Measurements from ENCODE around the gene TSSC4. TPM values are rescaled to one million over a fixed set of nuclear protein-coding genes. Genes with fewer than 3 reads are reported as not detected.
"Not testable (repeated sequence)": the region's sequence is repeated elsewhere in the genome, so short reads cannot be mapped to it uniquely, and the experiment has no call there.

The TSSC4 gene
- total RNA-seq, 1 donor from 2014 or later: 52.2 TPM

GRCh38 chr11:2363130-2363529 lies 37.4 kb upstream of the TSSC4 start:
- H3K4me1 Mint-ChIP-seq (ENCODE audit: low read depth): no peaks in the 10 kb centered on the region
- no peaks in the 10 kb centered on the region for H3K27me3 Mint-ChIP-seq (ENCODE audit: low read depth)
- TF ChIP-seq CTCF (IDR thresholded peaks at IDR 0.05): no peak

GRCh38 chr11:2363577-2364370 lies 36.8 kb upstream of the TSSC4 start:
- no peak for DNase-seq (ENCODE audit: low spot score)
- Mint-ChIP-seq H3K9me3 (ENCODE audit: low read depth) (no peaks in the 10 kb centered on the region), H3K4me1 (ENCODE audit: low read depth) (no peaks in the 10 kb centered on the region), H3K27me3 (ENCODE audit: low read depth) (no peaks in the 10 kb centered on the region), H3K27ac (ENCODE audit: unreplicated experiment) (no peak overlapping the region), H3K36me3 (ENCODE audit: low read depth) (peaks cover 2% of the 10 kb centered on the region), H3K4me3 (ENCODE audit: unreplicated experiment) (no peak overlapping the region)
- no peak for TF ChIP-seq CTCF (IDR thresholded peaks at IDR 0.05)

More at GRCh38 chr11:2363130-2363529, 37.4 kb upstream of the TSSC4 start:
- H3K9me3 Mint-ChIP-seq (ENCODE audit: low read depth): no peaks in the 10 kb centered on the region
- no peak for DNase-seq (ENCODE audit: low spot score)
- no peak overlapping the region for H3K27ac Mint-ChIP-seq (ENCODE audit: unreplicated experiment)
- no peak overlapping the region for H3K4me3 Mint-ChIP-seq (ENCODE audit: unreplicated experiment)
- peaks cover 2% of the 10 kb centered on the region for H3K36me3 Mint-ChIP-seq (ENCODE audit: low read depth)

- not testable (repeated sequence) for H3K9me3 Mint-ChIP-seq (ENCODE audit: low read depth); H3K27ac Mint-ChIP-seq (ENCODE audit: unreplicated experiment); H3K4me3 Mint-ChIP-seq (ENCODE audit: unreplicated experiment); DNase-seq (ENCODE audit: low spot score); H3K4me1 Mint-ChIP-seq (ENCODE audit: low read depth); H3K36me3 Mint-ChIP-seq (ENCODE audit: low read depth); H3K27me3 Mint-ChIP-seq (ENCODE audit: low read depth)
Measured at GRCh38 chr11:2364386-2364785, 36.2 kb upstream of the TSSC4 start.

- TF ChIP-seq CTCF (IDR thresholded peaks at IDR 0.05): no peak
- no peaks in the 10 kb centered on the region for H3K9me3 Mint-ChIP-seq (ENCODE audit: low read depth)
- H3K27me3 Mint-ChIP-seq (ENCODE audit: low read depth): no peaks in the 10 kb centered on the region
- DNase-seq (ENCODE audit: low spot score): no peak
- H3K27ac Mint-ChIP-seq (ENCODE audit: unreplicated experiment): no peak overlapping the region
- H3K4me1 Mint-ChIP-seq (ENCODE audit: low read depth): no peaks in the 10 kb centered on the region
- H3K36me3 Mint-ChIP-seq (ENCODE audit: low read depth): peaks cover 2% of the 10 kb centered on the region
- H3K4me3 Mint-ChIP-seq (ENCODE audit: unreplicated experiment): no peak overlapping the region
Measured at GRCh38 chr11:2365571-2366210, 34.9 kb upstream of the TSSC4 start.

GRCh38 chr11:2366276-2366675 lies 34.3 kb upstream of the TSSC4 start:
- Mint-ChIP-seq H3K27ac (ENCODE audit: unreplicated experiment) (no peak overlapping the region), H3K27me3 (ENCODE audit: low read depth) (no peaks in the 10 kb centered on the region), H3K4me1 (ENCODE audit: low read depth) (no peaks in the 10 kb centered on the region), H3K4me3 (ENCODE audit: unreplicated experiment) (no peak overlapping the region), H3K36me3 (ENCODE audit: low read depth) (peaks cover 2% of the 10 kb centered on the region), H3K9me3 (ENCODE audit: low read depth) (no peaks in the 10 kb centered on the region)
- no peak for TF ChIP-seq CTCF (IDR thresholded peaks at IDR 0.05)
- peak; percentile 83 for DNase-seq (ENCODE audit: low spot score)

All from chondrocyte (in vitro differentiated cells).